NCI-H2081 treated with DMSO at 0.1 percent for 48 hours (cell line): Measurements from ENCODE around the gene ELAVL1.
"Not testable (repeated sequence)": the region's sequence is repeated elsewhere in the genome, so short reads cannot be mapped to it uniquely, and the experiment has no call there.

Experiments used
- DNase-seq: peaks from one replicate; lab custom pipeline; 2025; lab: John Stamatoyannopoulos, UW

The ELAVL1 gene

GRCh38 chr19:7933828-7934725, 71.4 kb downstream of the ELAVL1 start:
- no peak for DNase-seq

GRCh38 chr19:7933411-7933810, 72.0 kb downstream of the ELAVL1 start:
- no peak for DNase-seq

- DNase-seq, result no peak
Observed at GRCh38 chr19:7932930-7933300, 72.5 kb downstream of the ELAVL1 start.

- DNase-seq, result no peak
Observed at GRCh38 chr19:7932276-7932929, 73.0 kb downstream of the ELAVL1 start.

- DNase-seq, result no peak
Observed at GRCh38 chr19:7931221-7932061, 74.0 kb downstream of the ELAVL1 start.

- no peak for DNase-seq
Observed at GRCh38 chr19:7930765-7931164, 74.7 kb downstream of the ELAVL1 start.

- not testable (repeated sequence) for DNase-seq
Observed at GRCh38 chr19:7930030-7930429, 75.4 kb downstream of the ELAVL1 start.

- DNase-seq, result no peak
Observed at GRCh38 chr19:7928741-7929701, 76.4 kb downstream of the ELAVL1 start.

GRCh38 chr19:7928334-7928706, 77.1 kb downstream of the ELAVL1 start:
- DNase-seq, result no peak

- DNase-seq, result no peak
Observed at GRCh38 chr19:7927605-7928333, 77.7 kb downstream of the ELAVL1 start.

GRCh38 chr19:7926727-7927604, 78.5 kb downstream of the ELAVL1 start:
- no peak for DNase-seq

- DNase-seq, result no peak
Observed at GRCh38 chr19:7926021-7926726, 79.3 kb downstream of the ELAVL1 start, which contains the start of gene CTXN1. Gene CTXN1, minus strand, starts transcription at chr19:7926135. Its CDS starts 597 bp downstream, at chr19:7925538.

- DNase-seq, result no peak
Observed at GRCh38 chr19:7925171-7925851, 80.1 kb downstream of the ELAVL1 start.

- no peak for DNase-seq
Observed at GRCh38 chr19:7924651-7925170, 80.7 kb downstream of the ELAVL1 start.

- DNase-seq, result no peak
Observed at GRCh38 chr19:7924241-7924640, 81.2 kb downstream of the ELAVL1 start.

- DNase-seq, result no peak
Observed at GRCh38 chr19:7923295-7924191, 81.9 kb downstream of the ELAVL1 start.

GRCh38 chr19:7922836-7923195, 82.6 kb downstream of the ELAVL1 start:
- no peak for DNase-seq
